DMS 273 treated with DMSO at 0.1 percent for 48 hours (cell line): ENCODE data around the gene ERO1B.

Experiments used
- DNase-seq: peaks from one replicate; lab custom pipeline; 2025; lab: John Stamatoyannopoulos, UW

ERO1B gene

DNA sequence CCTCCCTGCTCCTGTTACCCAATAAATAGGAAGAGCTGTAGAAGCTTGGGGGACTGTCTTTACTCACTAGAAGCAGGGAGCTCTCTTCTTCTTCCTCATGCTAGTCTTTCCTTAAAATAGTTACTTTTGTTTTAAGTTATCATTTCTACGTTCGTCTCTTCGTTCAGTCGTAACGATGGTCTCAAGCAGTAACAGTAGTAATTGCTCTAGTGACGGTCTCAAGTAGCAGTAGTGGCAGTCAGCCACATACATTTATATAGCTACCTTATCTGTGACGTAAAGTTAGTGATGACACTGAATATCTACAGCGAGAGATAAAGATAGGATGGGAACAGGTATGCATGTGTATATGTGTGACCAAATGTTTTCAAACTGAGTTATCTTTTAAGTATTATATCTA, 15.4 kb upstream of the ERO1B start:
- no peak for DNase-seq

DNA sequence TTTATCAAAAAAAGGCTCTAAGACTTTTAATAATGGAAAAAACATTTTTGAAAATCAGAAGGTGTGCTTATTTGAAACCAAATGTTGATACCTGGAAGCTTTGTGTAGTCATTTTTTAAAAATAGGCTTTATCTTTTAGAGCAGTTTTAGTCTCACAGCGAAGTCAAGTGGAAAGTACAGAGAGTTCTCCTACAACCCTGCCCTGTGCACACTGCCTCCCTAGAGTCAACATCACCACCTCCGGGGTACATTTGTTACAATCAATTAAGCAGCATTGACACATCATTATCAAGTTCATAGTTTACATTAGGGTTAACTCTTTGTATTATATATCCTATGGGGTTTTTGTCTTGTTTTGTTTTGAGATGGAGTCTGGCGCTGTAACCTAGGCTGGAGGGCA, 10.7 kb upstream of the ERO1B start:
- no peak for DNase-seq

GRCh38 chr1:236289492-236290131, 7.9 kb upstream of the ERO1B start:
- no peak for DNase-seq

DNA sequence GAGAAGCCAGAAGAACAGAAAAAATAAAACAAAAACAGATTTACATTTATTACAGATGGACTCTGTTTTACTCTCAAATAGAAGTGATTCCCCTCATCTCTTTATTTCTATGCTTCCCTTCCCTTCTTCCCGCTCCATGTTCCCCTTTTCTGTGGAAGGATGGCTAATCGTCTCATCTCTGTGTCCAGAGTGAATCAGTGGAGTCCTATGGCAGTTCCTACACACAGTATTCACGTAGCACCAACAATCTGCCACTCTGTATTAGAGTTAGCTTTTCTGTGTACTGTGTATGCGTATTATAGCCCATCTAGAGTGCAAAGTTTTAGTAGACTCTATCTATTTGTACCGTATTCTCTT, 6.8 kb upstream of the ERO1B start:
- no peak for DNase-seq

DNA sequence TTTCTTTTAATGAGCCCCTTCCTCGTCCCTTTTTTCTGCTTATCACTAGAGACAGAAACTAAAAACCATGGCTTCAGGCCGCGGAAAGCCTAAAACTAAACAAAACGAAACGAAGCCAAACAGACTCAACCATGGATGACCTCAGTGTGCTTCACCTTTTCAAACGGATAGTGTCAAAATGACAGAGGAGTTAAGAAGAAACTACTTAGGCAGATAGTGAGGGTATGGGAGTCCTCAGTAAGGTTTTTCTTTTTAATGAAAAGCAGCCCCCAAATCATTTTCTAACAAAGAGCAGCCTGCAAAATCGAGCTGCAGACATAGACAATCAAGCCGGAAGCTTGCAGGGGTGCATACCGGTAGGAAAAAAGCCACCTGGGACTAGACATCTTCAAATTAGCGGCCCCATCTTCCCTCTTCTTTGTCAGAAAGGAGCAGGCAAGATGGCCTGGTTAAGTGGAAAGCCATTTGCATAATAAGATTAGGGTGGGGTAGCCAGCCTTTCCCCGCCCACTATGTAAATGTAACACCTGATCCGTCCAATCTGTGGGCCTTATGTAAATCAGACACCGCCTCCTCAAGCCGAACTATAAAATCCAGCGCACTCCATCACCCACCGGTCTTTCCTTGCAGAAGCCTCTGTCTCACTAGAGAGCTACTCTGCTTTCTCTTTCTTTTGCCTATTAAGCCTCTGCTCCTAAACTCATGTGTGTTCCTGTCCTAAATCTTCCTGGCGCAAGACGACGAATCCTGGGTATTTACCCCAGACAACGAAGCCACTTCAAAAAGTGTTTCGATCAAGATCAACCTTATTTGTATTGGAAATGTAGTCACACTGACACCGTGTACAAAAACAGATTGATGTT, 6.2 kb upstream of the ERO1B start:
- DNase-seq = no peak

- no peak for DNase-seq
Measured at GRCh38 chr1:236287356-236287755, 5.6 kb upstream of the ERO1B start.

DNA sequence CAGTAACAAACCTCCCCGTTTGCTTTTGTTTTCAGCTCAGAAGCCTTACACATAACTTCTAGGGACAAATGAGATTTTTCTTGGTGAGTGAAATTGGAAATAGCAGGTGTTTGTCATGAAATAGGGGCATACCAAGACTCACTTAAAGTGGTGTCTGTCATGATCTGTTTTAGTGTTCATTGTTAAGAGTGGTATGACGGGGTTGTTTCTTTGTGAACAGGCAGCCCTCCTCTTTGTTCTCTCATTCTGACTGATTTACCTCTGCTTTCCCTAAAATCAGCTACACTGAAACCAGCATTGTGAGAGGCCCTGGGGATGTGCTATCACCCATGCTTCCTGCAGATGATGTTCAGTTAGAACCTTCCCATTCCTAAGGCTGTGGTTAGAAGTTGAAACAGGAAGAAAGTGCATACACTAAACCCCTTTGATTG, 2.5 kb upstream of the ERO1B start:
- no peak for DNase-seq

DNA sequence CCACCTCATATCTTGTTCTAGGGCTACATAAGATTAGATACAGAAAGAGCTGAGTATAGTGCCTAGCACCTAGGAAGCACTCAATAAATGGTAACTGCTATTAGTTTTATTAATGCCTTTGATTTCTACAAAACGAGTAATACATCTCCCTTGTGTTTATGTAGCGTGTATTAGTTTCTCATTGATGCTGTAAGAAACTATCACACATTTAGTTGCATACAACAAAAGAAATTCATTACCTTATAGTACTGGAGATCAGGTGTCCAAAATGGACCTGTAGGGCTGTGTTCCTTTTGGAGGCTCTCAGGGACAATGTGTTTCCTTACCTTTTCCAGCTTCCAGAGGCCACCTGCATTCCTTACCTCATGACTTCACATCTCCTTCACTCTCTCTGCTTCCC, 961 bp upstream of the ERO1B start:
- no peak for DNase-seq

- no peak for DNase-seq
Measured at GRCh38 chr1:236282425-236282716, 613 bp upstream of the ERO1B start.

DNA sequence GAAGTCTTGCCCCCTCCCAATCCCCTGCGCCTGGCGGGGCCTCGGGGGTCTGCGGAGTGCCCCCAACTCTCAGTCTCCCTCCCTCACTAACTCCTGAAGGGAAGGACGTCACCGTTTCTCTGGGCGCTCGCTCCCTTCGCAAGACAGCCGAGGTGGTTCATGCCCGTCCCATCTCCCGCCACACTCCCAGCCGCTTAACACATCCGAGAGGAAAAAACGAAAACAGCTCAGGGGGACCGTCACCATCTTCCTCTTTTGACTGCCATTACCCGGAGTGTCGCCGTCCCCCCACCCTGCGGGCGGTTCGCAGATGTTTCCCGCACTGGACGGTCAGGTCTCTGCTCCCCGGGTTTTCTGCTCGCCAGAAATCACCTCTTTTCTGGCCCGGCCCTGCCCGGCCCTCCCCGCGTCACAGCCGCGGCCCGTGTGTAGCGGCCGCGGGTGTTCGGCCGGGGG, 532 bp downstream of the ERO1B start:
- no peak for DNase-seq

DNA sequence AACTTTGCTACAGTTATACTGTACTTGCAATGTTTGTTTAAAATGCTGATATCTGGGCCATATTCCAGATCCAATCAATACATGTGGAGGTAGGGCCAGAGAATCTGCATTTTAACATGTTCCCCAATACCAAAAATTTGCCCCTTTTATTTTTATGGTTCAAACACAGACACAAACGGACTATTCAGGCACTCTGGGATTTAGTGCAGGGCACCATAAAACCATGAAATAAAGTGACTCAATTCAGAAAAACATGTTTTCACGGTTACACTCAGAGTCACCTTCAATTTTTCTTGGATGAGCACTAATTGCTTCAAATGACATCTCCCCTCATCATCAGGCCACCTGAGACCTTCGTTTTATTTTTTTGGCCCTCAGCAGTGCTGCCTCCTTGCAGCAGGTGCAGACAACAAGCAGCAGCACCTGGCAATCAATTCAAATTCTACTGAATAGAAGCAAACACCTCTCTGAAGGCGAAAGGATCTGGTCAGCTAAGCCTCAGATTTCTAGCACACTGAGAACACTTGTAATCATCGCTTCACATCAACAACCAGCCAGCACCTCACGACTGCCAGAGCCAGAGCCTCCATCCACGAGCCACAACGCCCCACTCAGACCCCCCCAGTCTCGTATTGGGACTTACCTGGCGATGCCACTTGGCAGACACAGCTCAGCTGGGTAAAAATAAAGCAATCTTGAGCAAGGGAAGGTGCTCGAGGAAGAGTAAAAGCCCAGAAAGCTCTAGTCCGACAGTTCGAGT, 1.1 kb downstream of the ERO1B start:
- DNase-seq = no peak

DNA sequence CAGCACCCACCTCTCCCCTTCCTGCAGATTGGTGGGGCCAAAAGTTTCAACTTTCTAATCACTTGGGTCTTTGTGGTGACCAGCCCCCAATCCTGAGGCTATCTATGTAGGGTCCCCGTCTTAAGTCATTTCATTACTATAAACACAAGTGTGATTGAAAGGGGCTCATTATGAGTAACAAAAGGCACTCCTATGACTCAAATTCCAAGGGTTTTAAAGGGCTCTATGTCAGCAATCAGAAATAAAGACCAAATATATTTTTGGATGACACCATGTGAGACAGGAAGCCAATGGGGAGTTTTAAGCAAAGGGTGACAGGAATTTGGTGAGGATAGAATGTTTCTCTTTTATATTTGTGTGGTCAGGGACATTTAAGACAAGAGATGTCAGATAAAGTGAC, 6.2 kb downstream of the ERO1B start:
- no peak for DNase-seq

- no peak for DNase-seq
Measured at GRCh38 chr1:236275061-236275460, 6.7 kb downstream of the ERO1B start.

- DNase-seq = no peak
Measured at GRCh38 chr1:236273358-236273757, 8.4 kb downstream of the ERO1B start.

DNA sequence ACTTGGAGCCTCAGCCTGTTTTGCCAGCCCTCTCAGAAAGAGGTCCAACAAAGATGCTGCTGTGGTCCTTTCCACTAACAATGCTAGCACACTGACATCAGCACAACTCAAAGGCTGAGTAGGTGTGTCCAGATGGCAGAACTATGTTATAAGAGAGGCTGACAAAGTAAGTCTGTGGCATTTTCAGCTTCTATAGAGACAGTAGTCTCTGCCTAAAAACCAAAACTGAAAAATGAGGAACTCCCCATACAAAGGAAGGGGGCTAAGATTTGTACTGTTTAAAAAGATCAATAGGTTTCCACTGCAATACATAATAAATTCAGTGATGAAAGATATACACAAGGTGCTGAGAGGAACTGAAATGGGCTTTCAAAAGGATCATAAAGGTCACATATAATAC, 12.3 kb downstream of the ERO1B start:
- no peak for DNase-seq

GRCh38 chr1:236261898-236262297, 19.9 kb downstream of the ERO1B start:
- no peak for DNase-seq

DNA sequence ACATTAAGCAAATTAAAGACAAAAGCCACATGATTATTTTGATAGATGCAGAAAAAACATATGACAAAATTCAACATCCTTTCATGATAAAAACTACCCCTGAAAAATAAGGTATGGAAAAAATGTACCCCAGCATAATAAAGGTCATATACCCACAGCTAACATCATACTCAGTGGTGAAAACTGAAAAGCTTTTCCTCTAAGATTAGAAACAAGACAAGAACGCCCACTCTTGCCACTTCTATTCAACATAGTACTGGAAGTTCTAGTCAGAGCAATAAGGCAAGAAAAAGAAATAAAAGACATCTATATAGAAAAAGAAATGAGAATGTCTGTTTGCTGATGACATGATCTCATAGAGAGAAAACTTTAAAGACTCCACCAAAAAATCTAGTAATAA, 20.7 kb downstream of the ERO1B start:
- DNase-seq = no peak

- DNase-seq = no peak
Measured at GRCh38 chr1:236259043-236259442, 22.7 kb downstream of the ERO1B start.

DNA sequence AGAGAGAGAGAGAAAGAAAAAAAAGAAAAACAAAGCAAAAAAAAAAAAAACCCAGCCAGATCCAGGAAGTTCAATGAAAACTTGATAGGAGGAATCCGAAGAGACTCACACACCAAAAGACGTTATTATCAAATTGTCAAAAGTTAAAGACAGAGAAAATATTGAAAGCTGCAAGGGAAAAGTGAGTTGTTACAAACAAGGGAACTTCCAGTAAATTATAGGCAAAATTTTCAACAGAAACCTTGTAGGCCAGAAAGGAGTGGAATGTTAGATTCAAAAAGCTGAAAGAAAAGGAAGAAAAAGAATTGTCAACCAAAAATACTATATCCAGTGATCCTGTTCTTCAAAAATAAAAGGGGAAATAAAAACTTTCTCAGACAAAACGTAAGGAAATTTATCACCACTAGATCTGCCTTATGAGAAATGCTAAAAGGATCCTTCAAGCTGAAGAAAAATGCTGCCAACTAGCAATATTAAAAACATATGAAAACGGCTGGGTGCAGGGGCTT, 23.6 kb downstream of the ERO1B start:
- no peak for DNase-seq

DNA sequence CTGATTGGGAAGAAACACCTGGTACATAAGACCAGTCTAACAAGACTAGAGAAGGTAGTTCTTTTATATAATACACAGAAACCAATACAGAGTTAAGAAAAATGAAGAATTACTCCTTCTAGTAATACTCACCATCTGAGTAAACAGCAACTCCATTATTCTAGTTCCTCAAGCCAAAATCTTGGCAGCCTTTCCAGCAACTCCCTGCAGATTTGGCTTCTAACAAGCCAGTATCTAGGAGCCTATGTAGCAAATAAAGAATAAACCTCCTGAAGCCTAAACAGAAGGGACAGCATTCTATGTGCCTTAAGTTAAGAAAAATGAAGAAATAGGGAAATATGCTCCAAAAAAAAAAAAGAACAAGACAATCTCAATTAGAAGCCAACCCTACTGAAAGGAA, 24.5 kb downstream of the ERO1B start:
- no peak for DNase-seq

DNA sequence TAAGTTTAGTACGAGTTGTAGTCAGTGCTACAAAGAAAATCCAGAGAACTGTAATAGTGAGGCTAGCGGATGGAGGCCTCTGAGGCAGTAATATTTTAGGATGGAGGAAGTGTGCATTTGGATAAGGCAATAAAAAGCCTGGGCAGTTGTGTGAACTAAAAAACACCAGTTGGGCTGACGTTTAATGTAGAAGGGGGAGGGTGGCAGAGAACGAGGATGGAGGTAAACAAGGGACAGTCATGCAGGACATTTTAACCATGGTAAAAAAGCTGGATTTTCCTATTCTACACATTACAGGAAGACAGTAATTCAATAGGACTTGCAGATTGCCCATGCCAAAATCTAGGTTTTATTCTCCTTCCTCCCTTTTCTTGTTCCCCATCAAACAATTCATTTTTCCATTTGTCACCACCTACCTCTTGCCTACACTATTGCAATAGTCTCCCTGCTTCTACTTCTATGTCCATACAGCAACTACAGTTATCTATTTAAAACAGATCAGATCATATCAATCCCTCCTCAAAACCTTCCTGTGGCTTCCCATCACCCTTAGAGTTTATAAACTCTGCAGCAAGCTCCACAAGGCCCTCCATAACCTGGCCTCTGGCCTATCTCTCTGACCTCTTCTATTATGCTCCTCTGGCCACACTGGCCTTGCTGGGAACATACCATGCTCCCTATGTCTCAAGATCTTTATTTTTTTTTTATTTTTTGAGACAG, 27.7 kb downstream of the ERO1B start:
- no peak for DNase-seq

DNA sequence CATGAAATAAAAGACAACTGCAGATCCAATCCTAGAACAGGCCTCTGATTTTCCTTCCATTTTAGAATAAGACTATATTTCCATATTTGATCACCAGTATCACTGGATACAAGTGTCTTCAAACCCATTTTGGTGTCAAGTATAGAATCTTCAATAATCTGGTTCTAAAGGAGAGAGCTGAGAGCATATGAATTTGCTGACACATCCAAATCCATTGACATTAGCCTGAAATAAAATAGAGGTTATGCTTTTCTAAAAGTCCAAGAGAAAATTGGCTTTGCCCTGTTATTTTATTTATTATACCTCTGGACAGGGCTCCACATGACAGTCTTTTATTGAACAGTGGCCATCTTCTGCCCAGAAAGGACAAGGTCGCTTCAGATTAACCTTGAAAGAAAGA, 28.6 kb downstream of the ERO1B start:
- DNase-seq = no peak
